SH-SY5Y (cell line): ENCODE data around the gene HS1BP3.

Source experiments
- GATA2 ChIP-seq: IDR thresholded peaks from 2 replicates; pipeline ENCODE4 v1.6.1; 2011; ENCODE audit warnings: mild to moderate bottlenecking, low read depth, low read length
- GATA3 ChIP-seq: IDR thresholded peaks from 2 replicates; pipeline ENCODE4 v1.6.1; 2011; ENCODE audit warnings: low read depth, mild to moderate bottlenecking, low read length, moderate library complexity

DNA sequence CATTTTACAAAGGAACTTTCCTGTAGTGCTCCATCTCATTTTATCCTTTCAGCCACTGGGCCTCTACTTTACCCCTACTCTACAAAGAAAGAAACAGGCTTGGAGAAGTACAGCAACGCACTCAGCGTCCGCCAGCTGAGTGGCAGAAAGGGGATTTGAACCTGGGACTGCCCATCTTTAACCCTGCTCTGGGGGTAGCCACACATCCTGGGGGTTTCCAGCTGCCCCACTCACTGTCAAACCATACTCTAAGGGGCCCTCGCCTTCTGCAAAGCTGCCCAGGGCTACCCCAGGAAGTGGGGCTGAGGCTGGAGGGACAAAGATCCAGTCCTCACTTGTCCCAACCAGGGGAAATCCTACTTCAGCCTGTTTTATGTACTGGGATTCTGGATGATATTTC is 17.9 kb downstream of the HS1BP3 start:
- TF ChIP-seq GATA2 (no peak), GATA3 (no peak)
